Kidney (tissue), 14 donors: Measurements from ENCODE around the gene CRYZL1. TPM values are rescaled to one million over a fixed set of nuclear protein-coding genes. Genes with fewer than 3 reads are reported as not detected.

Source experiments
- DNase-seq, 5 donors: peaks; one replicate each; pipeline ENCODE4 v3.0.0-alpha.2; 2013 to 2020
- FAIRE-seq: peaks from 2 replicates; lab custom pipeline; 2012; peaks lifted over from hg19 to GRCh38; lab: Jason Lieb, UNC
- H3K27ac ChIP-seq, 2 donors: one replicate each; pipeline ENCODE4 v1.7.0; 2013; ENCODE audit warnings: low read depth in 2 of 2, low read length in 2 of 2, inconsistent platforms in 1 of 2
- H3K27me3 ChIP-seq: one replicate; pipeline ENCODE4 v1.7.1; 2013; ENCODE audit warnings: low read length, inconsistent platforms; ENCODE audit not compliant: control insufficient read depth, insufficient read depth
- H3K36me3 ChIP-seq, 3 donors: one replicate each; pipeline versions ENCODE4 v1.7.0 to v1.7.1; 2013; ENCODE audit warnings: low read length in 3 of 3, control low read depth in 1 of 3, inconsistent platforms in 1 of 3; ENCODE audit not compliant: insufficient read depth in 3 of 3, control insufficient read depth in 2 of 3
- H3K4me1 ChIP-seq, 3 donors: one replicate each; pipeline versions ENCODE4 v1.7.0 to v1.7.1; 2013; ENCODE audit warnings: low read length in 3 of 3, inconsistent platforms in 1 of 3, low read depth in 1 of 3; ENCODE audit not compliant: control insufficient read depth in 2 of 3, insufficient read depth in 2 of 3
- H3K4me3 ChIP-seq, 3 donors: one replicate each; pipeline versions ENCODE4 v1.7.0 to v1.8.1; 2013; ENCODE audit warnings: low read length in 3 of 3, control low read depth in 1 of 3, inconsistent platforms in 1 of 3
- H3K9ac ChIP-seq, 3 donors: one replicate each; pipeline versions ENCODE4 v1.7.0 to v1.7.1; 2013; ENCODE audit warnings: low read length in 3 of 3, control low read depth in 1 of 3, inconsistent platforms in 1 of 3
- H3K9me3 ChIP-seq, 3 donors: one replicate each; pipeline versions ENCODE4 v1.7.0 to v1.7.1; 2013; ENCODE audit warnings: low read length in 3 of 3, control low read depth in 1 of 3, inconsistent platforms in 1 of 3; ENCODE audit not compliant: control insufficient read depth in 2 of 3, insufficient read depth in 1 of 3
- CTCF ChIP-seq: IDR thresholded peaks from 3 replicates; pipeline ENCODE4 v1.5.1; 2012; ENCODE audit warnings: mild to moderate bottlenecking, moderate library complexity, borderline replicate concordance; ENCODE audit not compliant: insufficient read depth; ENCODE audit errors: extremely low read depth
- intact Hi-C: fragments of 100-400 bp; cut with DNase I; formaldehyde crosslinking; loops from one replicate; pipeline ENCODE4 v1.11.1; 2022
- polyA plus RNA-seq: library from polyadenylated mRNA; stranded (reverse); fragments of 350-450 nt; fragmentation: Illumina TruSeq; extraction: RNeasy Lipid Tissue Mini Kit (QIAGEN cat#74804); gene quantifications from one replicate; pipeline ENCODE4 v1.2.3, GENCODE V29; 2014; ENCODE audit warnings: low read depth, low replicate concordance; ENCODE audit not compliant: insufficient read depth
- total RNA-seq: library from RNA; stranded (reverse); fragmentation: NEBNext Ultra II Directional; extraction: Animal tissue kit (Norgen Biotek cat#: 25700); gene quantifications from one replicate; pipeline ENCODE4 v1.2.1, GENCODE V29; 2021
- donor health status: control.
- donor health status: control.
- donor health status: control.
- donor health status: control.
- donor health status: control.
- donor health status: DM: yes; HTN: yes; CAD: no.
- donor health status: Normal renal cell carcinoma (clear cell type).

CRYZL1 gene
- total and polyA plus RNA-seq, 2 donors from 2014 or later: 34.1 to 40.8 TPM

GRCh38 chr21:33554982-33555344, 86.6 kb downstream of the CRYZL1 start:
- Histone ChIP-seq H3K4me1 (no peaks in the 10 kb centered on the region), H3K9me3 (no peaks in the 10 kb centered on the region), H3K4me3 (no peak overlapping the region), H3K27ac (no peak overlapping the region), H3K27me3 (no peaks in the 10 kb centered on the region), H3K9ac (no peak overlapping the region), H3K36me3 (peaks cover 57 to 85% (median 70%) of the 10 kb centered on the region in 3 donors)
- FAIRE-seq: no peak
- no peak for DNase-seq
- intact Hi-C loops: no loop called here
- TF ChIP-seq CTCF: no peak

GRCh38 chr21:33554236-33554981, 87.1 kb downstream of the CRYZL1 start:
- H3K27me3 ChIP-seq: no peaks in the 10 kb centered on the region
- intact Hi-C loops: no loop called here
- FAIRE-seq: no peak
- TF ChIP-seq CTCF: no peak
- no peak overlapping the region for H3K9ac ChIP-seq
- no peak for DNase-seq
- H3K27ac ChIP-seq: no peak overlapping the region
- H3K4me3 ChIP-seq: no peak overlapping the region
- peaks cover 58 to 85% (median 69%) of the 10 kb centered on the region in 3 donors for H3K36me3 ChIP-seq
- H3K4me1 ChIP-seq: no peaks in the 10 kb centered on the region
- no peaks in the 10 kb centered on the region for H3K9me3 ChIP-seq

- Histone ChIP-seq H3K4me3 (no peak overlapping the region), H3K9me3 (no peaks in the 10 kb centered on the region), H3K36me3 (peaks cover 49 to 78% (median 66%) of the 10 kb centered on the region in 3 donors), H3K27me3 (no peaks in the 10 kb centered on the region), H3K9ac (no peak overlapping the region), H3K27ac (no peak overlapping the region), H3K4me1 (no peaks in the 10 kb centered on the region)
- TF ChIP-seq CTCF: no peak
- DNase-seq (no peak), FAIRE-seq (no peak)
- intact Hi-C loops: no loop called here
These were observed 88.4 kb downstream of the CRYZL1 start for GRCh38 chr21:33552999-33553598.
